C4-2B (cell line): ENCODE results near the gene PLAC1.

Experiments
- H3K27ac ChIP-seq: fragments of 450-650 bp; 2 replicates; pipeline ENCODE4 v1.5.1; 2017
- CTCF ChIP-seq: fragments of 450-650 bp; conservative IDR thresholded peaks from 2 replicates; pipeline ENCODE4 v1.5.1; 2017; ENCODE audit warnings: mild to moderate bottlenecking
- ZFX ChIP-seq: fragments of 450-650 bp; IDR thresholded peaks from 2 replicates; pipeline ENCODE4 v1.6.1; 2017

PLAC1 gene

GRCh38 chrX:134602410-134602809 lies 55.9 kb downstream of the PLAC1 start:
- H3K27ac ChIP-seq, result no peak overlapping the region

GRCh38 chrX:134601240-134601765 lies 57.0 kb downstream of the PLAC1 start:
- no peak for TF ChIP-seq ZFX
- TF ChIP-seq CTCF, result no peak
- no peak overlapping the region for H3K27ac ChIP-seq

More at GRCh38 chrX:134602410-134602809, 55.9 kb downstream of the PLAC1 start:
- TF ChIP-seq CTCF (no peak), ZFX (no peak)

DNA sequence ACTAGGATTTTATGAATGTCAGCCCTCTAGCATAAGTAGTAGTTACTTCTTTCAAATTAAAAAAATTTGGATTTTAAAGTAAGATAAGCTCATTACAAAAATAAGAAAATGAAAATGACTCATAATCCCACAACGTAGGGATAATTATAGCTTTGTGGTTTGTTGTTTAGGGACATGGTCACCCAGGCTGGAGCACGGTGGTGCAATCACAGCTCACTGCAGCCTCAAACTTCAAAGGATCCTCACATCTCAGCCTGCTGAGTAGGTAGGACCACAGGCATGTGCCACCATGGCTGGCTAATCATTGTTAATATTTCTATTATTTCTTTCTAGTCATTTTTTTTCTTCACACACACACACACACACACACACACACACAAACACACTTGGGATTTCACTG lies 57.6 kb downstream of the PLAC1 start:
- no peak overlapping the region for H3K27ac ChIP-seq
- TF ChIP-seq ZFX, result no peak
- no peak for TF ChIP-seq CTCF

- no peak for TF ChIP-seq CTCF
- TF ChIP-seq ZFX, result no peak
- H3K27ac ChIP-seq, result no peak overlapping the region
These were observed 58.9 kb downstream of the PLAC1 start for GRCh38 chrX:134599184-134599914.

- no peak overlapping the region for H3K27ac ChIP-seq
- TF ChIP-seq ZFX, result no peak
- TF ChIP-seq CTCF, result no peak
These were observed 66.0 kb downstream of the PLAC1 start for GRCh38 chrX:134592303-134592702.

DNA sequence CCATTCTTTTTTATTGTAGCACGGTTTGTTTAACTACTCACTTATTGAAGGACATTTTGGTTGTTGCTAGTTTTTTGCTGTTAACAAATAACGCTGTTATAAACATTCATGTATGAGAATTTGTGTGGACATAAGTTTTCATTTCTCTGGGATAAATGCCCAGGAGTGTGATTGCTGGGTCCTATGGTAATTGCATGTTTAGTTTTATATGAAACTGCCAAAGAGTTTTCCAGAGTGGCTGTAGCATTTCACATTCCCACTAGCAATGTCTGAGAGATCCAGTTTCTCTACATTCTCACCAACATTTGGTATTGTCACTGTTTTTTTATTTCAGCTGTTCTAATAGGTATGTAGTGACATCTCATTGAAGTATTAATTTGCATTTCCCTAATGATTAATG lies 66.8 kb downstream of the PLAC1 start:
- TF ChIP-seq ZFX (no peak), CTCF (no peak)
- no peak overlapping the region for H3K27ac ChIP-seq

DNA sequence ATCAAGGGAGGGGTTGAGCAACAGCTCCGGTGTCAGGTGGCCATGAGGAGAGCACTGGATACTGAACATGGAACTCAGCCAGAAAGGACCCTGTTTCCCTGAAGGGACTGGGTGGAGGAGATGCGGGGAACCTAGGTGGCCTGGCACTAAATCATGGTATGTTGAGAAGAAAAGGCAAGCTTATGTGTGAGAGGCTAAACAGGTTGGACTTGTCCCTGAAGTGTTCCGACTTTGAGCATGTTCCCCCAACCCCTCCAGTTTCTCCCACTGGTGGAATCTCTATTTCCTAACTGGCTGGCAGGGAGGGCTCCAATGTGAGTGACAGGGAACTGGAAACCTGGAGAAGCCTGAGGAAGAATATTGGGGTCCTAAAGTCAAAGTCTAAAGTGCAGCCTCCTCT lies 69.5 kb downstream of the PLAC1 start:
- TF ChIP-seq CTCF, result no peak
- TF ChIP-seq ZFX, result no peak
- H3K27ac ChIP-seq, result no peak overlapping the region
